Activated CD4-positive, alpha-beta T cell treated with anti-CD3 and anti-CD28 coated beads for 1 hour (primary cell): Measurements from ENCODE around the gene RENBP.

Source experiments
- DNase-seq: peaks from one replicate; pipeline ENCODE4 v3.0.0-alpha.2; 2020

Gene RENBP

GRCh38 chrX:153953342-153953830 lies 8.9 kb upstream of the RENBP start:
- DNase-seq: peak; percentile 63

- no peak for DNase-seq
These were observed 8.1 kb upstream of the RENBP start for GRCh38 chrX:153952373-153953026.

- DNase-seq: no peak
These were observed 7.4 kb upstream of the RENBP start for GRCh38 chrX:153951683-153952372.

- DNase-seq: no peak
These were observed 5.7 kb upstream of the RENBP start for GRCh38 chrX:153950127-153950526.

GRCh38 chrX:153948847-153949805 lies 4.7 kb upstream of the RENBP start:
- DNase-seq: no peak

- no peak for DNase-seq
These were observed 3.6 kb upstream of the RENBP start for GRCh38 chrX:153948002-153948466.

- peak; percentile 66 for DNase-seq
These were observed 2.7 kb upstream of the RENBP start for GRCh38 chrX:153947009-153947769.

GRCh38 chrX:153945956-153946943 lies 1.8 kb upstream of the RENBP start:
- no peak for DNase-seq

- DNase-seq: no peak
These were observed 332 bp upstream of the RENBP start for GRCh38 chrX:153944800-153945150.

GRCh38 chrX:153941336-153942252 lies 2.8 kb downstream of the RENBP start:
- no peak for DNase-seq

GRCh38 chrX:153939573-153939972 lies 4.9 kb downstream of the RENBP start:
- no peak for DNase-seq

- no peak for DNase-seq
These were observed 6.1 kb downstream of the RENBP start for GRCh38 chrX:153938226-153938786.

- DNase-seq: no peak
These were observed 7.4 kb downstream of the RENBP start for GRCh38 chrX:153937056-153937455.

GRCh38 chrX:153935326-153935851 lies 9.1 kb downstream of the RENBP start:
- DNase-seq: no peak

- DNase-seq: no peak
These were observed 9.6 kb downstream of the RENBP start, which contains the start of gene NAA10 for GRCh38 chrX:153934762-153935325. Gene NAA10 (minus strand): TSS chrX:153935037. CDS start chrX:153934904, 133 bp downstream.

- no peak for DNase-seq
These were observed 10.2 kb downstream of the RENBP start for GRCh38 chrX:153934148-153934761.

- DNase-seq: no peak
These were observed 10.7 kb downstream of the RENBP start for GRCh38 chrX:153933748-153934147.

GRCh38 chrX:153932220-153932915 lies 12.1 kb downstream of the RENBP start:
- DNase-seq: no peak
